Liver (tissue), 9 donors: ENCODE data around the gene RUNX1. TPM values are rescaled to one million over a fixed set of nuclear protein-coding genes. Genes with fewer than 3 reads are reported as not detected.

ENCODE experiments used
- DNase-seq: peaks from one replicate; pipeline ENCODE4 v3.0.0-alpha.2; 2017; ENCODE audit warnings: low spot score
- H3K27ac ChIP-seq, 2 donors: one replicate each; pipeline ENCODE4 v1.7.0; 2013; ENCODE audit warnings: inconsistent platforms in 2 of 2, low read length in 2 of 2, control low read depth in 1 of 2, low read depth in 1 of 2, mild to moderate bottlenecking in 1 of 2
- H3K27me3 ChIP-seq, 4 donors: one replicate each; pipeline versions ENCODE4 v1.6.1 to v1.7.0; 2013; ENCODE audit warnings: low read length in 3 of 4, inconsistent platforms in 1 of 4, mild to moderate bottlenecking in 1 of 4, moderate library complexity in 1 of 4; ENCODE audit not compliant: control insufficient read depth in 4 of 4, insufficient read depth in 4 of 4
- H3K36me3 ChIP-seq, 4 donors: one replicate each; pipeline versions ENCODE4 v1.6.1 to v1.7.0; 2013; ENCODE audit warnings: low read length in 3 of 4, mild to moderate bottlenecking in 3 of 4, low read depth in 1 of 4, moderate library complexity in 1 of 4; ENCODE audit not compliant: control insufficient read depth in 4 of 4, insufficient read depth in 3 of 4
- H3K4me1 ChIP-seq, 4 donors: one replicate each; pipeline versions ENCODE4 v1.6.1 to v1.7.0; 2013; ENCODE audit warnings: low read length in 3 of 4, mild to moderate bottlenecking in 3 of 4, moderate library complexity in 1 of 4; ENCODE audit not compliant: control insufficient read depth in 4 of 4, insufficient read depth in 4 of 4
- H3K4me3 ChIP-seq, 3 donors: one replicate each; pipeline versions ENCODE4 v1.6.1 to v1.7.0; 2013; ENCODE audit warnings: low read length in 3 of 3, control low read depth in 1 of 3, low read depth in 1 of 3, mild to moderate bottlenecking in 1 of 3
- H3K9ac ChIP-seq, 2 donors: one replicate each; pipeline ENCODE4 v1.7.0; 2013; ENCODE audit warnings: low read length in 2 of 2, mild to moderate bottlenecking in 2 of 2, moderate library complexity in 2 of 2, control low read depth in 1 of 2, low read depth in 1 of 2
- H3K9me3 ChIP-seq, 4 donors: one replicate each; pipeline versions ENCODE4 v1.6.1 to v1.7.0; 2013; ENCODE audit warnings: low read length in 3 of 4; ENCODE audit not compliant: control insufficient read depth in 4 of 4
- ATF3 ChIP-seq: IDR thresholded peaks from 2 replicates; pipeline ENCODE4 v1.6.1; 2016; ENCODE audit warnings: antibody characterized with exemption
- CTCF ChIP-seq: fragments of 150-350 bp; IDR thresholded peaks from 2 replicates; pipeline ENCODE4 v1.5.1; 2017; ENCODE audit warnings: improper control_type of control experiment, low read depth, low read length; ENCODE audit not compliant: missing input control
- EGR1 ChIP-seq, 2 donors: IDR thresholded peaks; 2 replicates each; pipeline ENCODE4 v1.6.1; 2016 to 2018; ENCODE audit warnings: antibody characterized with exemption in 2 of 2, low read depth in 2 of 2
- FOXA1 ChIP-seq: IDR thresholded peaks from 2 replicates; pipeline ENCODE4 v1.6.1; 2016; ENCODE audit warnings: antibody characterized with exemption
- GABPA ChIP-seq, 2 donors: IDR thresholded peaks in 1 of 2; conservative IDR thresholded peaks in 1 of 2; 2 replicates each; pipeline ENCODE4 v1.6.1; 2016; ENCODE audit warnings: antibody characterized with exemption in 2 of 2, mild to moderate bottlenecking in 1 of 2, moderate library complexity in 1 of 2
- HNF4A ChIP-seq, 2 donors: conservative IDR thresholded peaks; 2 replicates each; pipeline ENCODE4 v1.6.1; 2016; ENCODE audit warnings: antibody characterized with exemption in 2 of 2, mild to moderate bottlenecking in 2 of 2
- HNF4G ChIP-seq: IDR thresholded peaks from 2 replicates; pipeline ENCODE4 v1.6.1; 2016; ENCODE audit warnings: antibody characterized with exemption
- JUND ChIP-seq, 2 donors: IDR thresholded peaks; 2 replicates each; pipeline ENCODE4 v1.6.1; 2016; ENCODE audit warnings: antibody characterized with exemption in 2 of 2
- MAX ChIP-seq: IDR thresholded peaks from 2 replicates; pipeline ENCODE4 v1.6.1; 2016; ENCODE audit warnings: antibody characterized with exemption
- NR2F2 ChIP-seq: IDR thresholded peaks from 2 replicates; pipeline ENCODE4 v1.6.1; 2016; ENCODE audit warnings: antibody characterized with exemption
- RAD21 ChIP-seq, 2 donors: IDR thresholded peaks; 2 replicates each; pipeline ENCODE4 v1.6.1; 2016; ENCODE audit warnings: antibody characterized with exemption in 2 of 2, mild to moderate bottlenecking in 2 of 2
- REST ChIP-seq: IDR thresholded peaks from 2 replicates; pipeline ENCODE4 v1.6.1; 2016; ENCODE audit warnings: antibody characterized with exemption, mild to moderate bottlenecking
- RXRA ChIP-seq, 2 donors: IDR thresholded peaks; 2 replicates each; pipeline ENCODE4 v1.6.1; 2017 to 2018; ENCODE audit warnings: antibody characterized with exemption in 2 of 2, mild to moderate bottlenecking in 1 of 2
- SP1 ChIP-seq: IDR thresholded peaks from 2 replicates; pipeline ENCODE4 v1.6.1; 2018; ENCODE audit warnings: antibody characterized with exemption, mild to moderate bottlenecking
- TAF1 ChIP-seq: conservative IDR thresholded peaks from 2 replicates; pipeline ENCODE4 v1.6.1; 2016; ENCODE audit warnings: antibody characterized with exemption, mild to moderate bottlenecking
- YY1 ChIP-seq: IDR thresholded peaks from 2 replicates; pipeline ENCODE4 v1.6.1; 2016; ENCODE audit warnings: antibody characterized with exemption, mild to moderate bottlenecking
- ZBTB33 ChIP-seq: IDR thresholded peaks from 2 replicates; pipeline ENCODE4 v1.6.1; 2016; ENCODE audit warnings: antibody characterized with exemption
- WGBS: extraction: QIAGEN DNeasy Blood & Tissue Kit; methylation state at CpG from one replicate; pipeline ENCODE4 v1.1.7; 2013; 5-methylcytosine and 5-hydroxymethylcytosine counted together
- polyA plus RNA-seq, 2 donors: library from polyadenylated mRNA; stranded (reverse) in 1 of 2; unstranded in 1 of 2; fragments of 200-250 nt in 1 of 2; fragments of >200 nt in 1 of 2; fragmentation: Nextera tagmentation in 1 of 2; extraction: Ambion mirVana in 1 of 2; gene quantifications; one replicate each; pipeline versions ENCODE4 v1.2.1 to v1.2.3, GENCODE V29; 2013 to 2015
- total RNA-seq, 2 donors: library from RNA; depleted of rRNA; stranded (reverse); fragments of >200 nt; gene quantifications; one replicate each; pipeline ENCODE4 v1.2.3, GENCODE V29; 2014
- donor health status: healthy.
- donor health status: healthy.
- donor health status: healthy.
- donor health status: healthy.
- donor health status: healthy.

The RUNX1 gene
- total and polyA plus RNA-seq, 4 donors = 0.98 to 7.2 (median 3.1) TPM

- no peak for TF ChIP-seq ATF3
- no peak for TF ChIP-seq TAF1
- no peak for TF ChIP-seq NR2F2
- no peak for TF ChIP-seq HNF4G
- TF ChIP-seq SP1 = no peak
- no peak for TF ChIP-seq RXRA (IDR thresholded peaks at IDR 0.05)
- no peaks in the 10 kb centered on the region for H3K36me3 ChIP-seq
- no peaks in the 10 kb centered on the region for H3K4me1 ChIP-seq
- no peak overlapping the region for H3K27ac ChIP-seq
- no peak overlapping the region for H3K9ac ChIP-seq
- no peaks in the 10 kb centered on the region for H3K9me3 ChIP-seq
- WGBS = 83% methylated on average over 2 of the region's 2 CpGs
- no peaks in the 10 kb centered on the region for H3K27me3 ChIP-seq
- DNase-seq = no peak
- H3K4me3 ChIP-seq = no peak overlapping the region
Observed at GRCh38 chr21:35071347-35071746, 22.2 kb upstream of the RUNX1 start.

GRCh38 chr21:35070436-35070835 is 21.3 kb upstream of the RUNX1 start:
- DNase-seq = no peak
- no peak overlapping the region for H3K27ac ChIP-seq
- 81% methylated on average over 5 of the region's 5 CpGs for WGBS
- no peaks in the 10 kb centered on the region for H3K36me3 ChIP-seq
- H3K9me3 ChIP-seq = no peaks in the 10 kb centered on the region
- H3K9ac ChIP-seq = no peak overlapping the region
- H3K4me1 ChIP-seq = no peaks in the 10 kb centered on the region
- TF ChIP-seq YY1 = no peak
- TF ChIP-seq JUND (IDR thresholded peaks at IDR 0.05) = no peak
- TF ChIP-seq SP1 = no peak
- TF ChIP-seq RXRA (IDR thresholded peaks at IDR 0.05) = no peak
- no peak for TF ChIP-seq REST
- no peak for TF ChIP-seq CTCF
- no peak for TF ChIP-seq TAF1
- no peak for TF ChIP-seq GABPA (IDR thresholded peaks at IDR 0.05 in 1 of 2, conservative IDR thresholded peaks at IDR 0.05 in 1 of 2)
- no peak for TF ChIP-seq MAX
- no peak for TF ChIP-seq FOXA1
- TF ChIP-seq RAD21 (IDR thresholded peaks at IDR 0.05) = no peak
- TF ChIP-seq EGR1 (IDR thresholded peaks at IDR 0.05; ENCODE audit: low read depth in 2 of 2) = no peak
- TF ChIP-seq ATF3 = no peak
- no peak for TF ChIP-seq HNF4A (conservative IDR thresholded peaks at IDR 0.05)
- no peak for TF ChIP-seq NR2F2
- TF ChIP-seq ZBTB33 = no peak
- no peaks in the 10 kb centered on the region for H3K27me3 ChIP-seq
- no peak overlapping the region for H3K4me3 ChIP-seq
